ENCODE data around the gene KCNQ1.

The KCNQ1 gene

DNA sequence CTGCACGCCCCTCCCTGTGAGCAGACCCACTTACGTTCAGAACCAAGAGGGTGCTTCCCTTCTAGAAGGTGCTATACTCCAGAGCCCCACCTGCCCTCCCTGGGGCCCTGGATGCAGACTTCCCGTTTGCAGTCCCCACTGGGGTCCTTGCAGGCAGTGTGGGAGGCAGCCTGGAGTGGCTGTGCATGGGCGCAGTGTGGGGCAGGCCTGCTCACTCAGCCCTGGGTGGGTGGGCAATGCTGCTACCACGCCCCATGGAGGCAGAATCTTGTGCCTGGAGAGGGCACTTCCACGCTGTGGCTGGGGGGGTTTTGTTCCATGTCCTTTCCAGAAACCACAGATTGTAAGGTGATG is 138.8 kb downstream of the KCNQ1 start:
- no peaks in the 10 kb centered on the region for H3K4me1 ChIP-seq (ENCODE audit: control insufficient read depth, insufficient read depth, low read length)
- no peaks in the 10 kb centered on the region for H3K36me3 ChIP-seq (ENCODE audit: control insufficient read depth, insufficient read depth, low read length)
- no peaks in the 10 kb centered on the region for H3K27me3 ChIP-seq (ENCODE audit: control insufficient read depth, insufficient read depth, low read length)
- H3K27ac ChIP-seq (ENCODE audit: low read depth, low read length): no peak overlapping the region
- H3K4me3 ChIP-seq (ENCODE audit: low read length): no peak overlapping the region
- H3K9ac ChIP-seq (ENCODE audit: low read length): no peak overlapping the region

DNA sequence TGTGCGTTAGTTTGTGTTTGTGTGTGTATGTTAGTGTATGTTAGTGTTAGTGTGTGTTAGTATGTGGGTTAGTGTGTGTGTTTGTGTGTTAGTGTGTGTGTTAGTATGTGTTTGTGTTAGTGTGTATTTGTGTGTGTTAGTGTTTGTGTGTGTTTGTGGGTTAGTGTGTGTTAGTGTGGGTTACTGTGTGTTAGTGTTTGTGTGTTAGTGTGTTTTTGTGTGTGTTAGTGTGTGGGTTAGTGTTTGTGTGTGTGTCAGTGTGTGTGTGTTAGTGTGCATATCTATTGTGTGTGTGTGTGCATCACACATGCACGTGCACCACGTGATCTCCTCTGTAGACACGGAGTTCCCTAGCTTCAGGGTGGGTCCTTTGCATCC is 139.6 kb downstream of the KCNQ1 start:
- no peaks in the 10 kb centered on the region for H3K4me1 ChIP-seq (ENCODE audit: control insufficient read depth, insufficient read depth, low read length)
- no peaks in the 10 kb centered on the region for H3K27me3 ChIP-seq (ENCODE audit: control insufficient read depth, insufficient read depth, low read length)
- no peak overlapping the region for H3K4me3 ChIP-seq (ENCODE audit: low read length)
- H3K27ac ChIP-seq (ENCODE audit: low read depth, low read length): no peak overlapping the region
- no peak overlapping the region for H3K9ac ChIP-seq (ENCODE audit: low read length)
- H3K36me3 ChIP-seq (ENCODE audit: control insufficient read depth, insufficient read depth, low read length): no peaks in the 10 kb centered on the region

DNA sequence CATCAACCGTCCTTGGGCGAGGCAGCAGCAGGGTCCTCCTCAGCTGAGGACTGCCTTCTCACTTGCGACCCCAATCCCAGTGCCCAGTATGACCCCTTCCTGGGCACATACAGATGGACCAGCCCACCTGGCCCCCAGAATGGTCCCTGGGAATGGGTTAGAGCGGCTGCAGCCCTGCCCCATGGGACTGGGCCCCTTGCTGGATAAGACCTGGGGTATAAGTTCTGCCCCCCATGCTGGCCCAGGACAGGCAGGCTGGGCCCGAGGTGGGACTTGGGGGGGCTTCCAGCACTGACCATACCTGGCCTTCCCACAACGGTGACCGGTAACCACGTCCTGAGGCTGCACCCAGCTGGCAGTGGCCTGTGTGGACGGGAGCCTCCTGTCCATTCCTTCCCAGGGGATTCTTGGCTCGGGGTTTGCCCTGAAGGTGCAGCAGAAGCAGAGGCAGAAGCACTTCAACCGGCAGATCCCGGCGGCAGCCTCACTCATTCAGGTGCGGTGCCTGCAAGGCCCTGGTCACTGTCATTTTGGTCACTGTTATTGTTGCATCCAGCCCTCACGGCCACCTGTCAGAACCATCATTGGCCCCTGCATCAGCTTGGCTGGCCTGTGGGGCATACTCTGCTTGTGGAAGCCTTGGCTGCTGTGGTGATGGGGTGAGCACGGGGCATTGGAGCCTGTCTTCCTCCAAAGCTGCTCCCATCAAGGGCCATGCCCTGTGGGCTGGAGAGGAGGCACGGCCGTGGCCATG is 140.2 kb downstream of the KCNQ1 start:
- Histone ChIP-seq H3K4me1 (ENCODE audit: control insufficient read depth, insufficient read depth, low read length) (no peaks in the 10 kb centered on the region), H3K36me3 (ENCODE audit: control insufficient read depth, insufficient read depth, low read length) (no peaks in the 10 kb centered on the region), H3K27me3 (ENCODE audit: control insufficient read depth, insufficient read depth, low read length) (no peaks in the 10 kb centered on the region), H3K4me3 (ENCODE audit: low read length) (no peak overlapping the region), H3K27ac (ENCODE audit: low read depth, low read length) (no peak overlapping the region), H3K9ac (ENCODE audit: low read length) (no peak overlapping the region)

DNA sequence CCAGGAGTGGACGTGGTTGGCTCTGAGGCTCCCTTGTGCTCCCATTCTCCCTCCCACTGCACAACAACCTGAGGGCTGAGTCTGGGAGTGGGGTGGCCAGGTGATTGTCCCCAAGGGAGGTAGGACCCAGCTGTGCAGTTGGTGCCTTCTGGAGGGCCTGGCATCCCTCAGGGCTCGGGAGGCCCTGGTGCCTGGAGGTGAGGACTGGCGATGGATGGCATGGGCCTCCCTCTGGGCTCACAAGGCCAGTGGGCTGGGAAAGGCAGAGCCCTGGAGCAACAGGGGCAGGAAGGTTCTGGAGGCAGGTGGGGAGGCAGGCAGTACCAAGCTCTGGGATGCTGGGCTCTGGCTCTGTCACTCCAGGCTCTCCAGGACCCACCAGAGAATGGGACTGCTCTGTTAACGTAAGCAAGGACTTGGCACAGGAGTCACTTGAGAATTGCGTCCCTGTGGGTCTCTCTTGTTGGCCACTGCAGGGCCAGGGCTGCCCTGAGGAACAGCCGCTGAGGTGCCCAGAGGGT is 140.8 kb downstream of the KCNQ1 start:
- H3K27me3 ChIP-seq (ENCODE audit: control insufficient read depth, insufficient read depth, low read length): no peaks in the 10 kb centered on the region
- H3K27ac ChIP-seq (ENCODE audit: low read depth, low read length): no peak overlapping the region
- no peaks in the 10 kb centered on the region for H3K36me3 ChIP-seq (ENCODE audit: control insufficient read depth, insufficient read depth, low read length)
- H3K4me1 ChIP-seq (ENCODE audit: control insufficient read depth, insufficient read depth, low read length): no peaks in the 10 kb centered on the region
- no peak overlapping the region for H3K4me3 ChIP-seq (ENCODE audit: low read length)
- no peak overlapping the region for H3K9ac ChIP-seq (ENCODE audit: low read length)

DNA sequence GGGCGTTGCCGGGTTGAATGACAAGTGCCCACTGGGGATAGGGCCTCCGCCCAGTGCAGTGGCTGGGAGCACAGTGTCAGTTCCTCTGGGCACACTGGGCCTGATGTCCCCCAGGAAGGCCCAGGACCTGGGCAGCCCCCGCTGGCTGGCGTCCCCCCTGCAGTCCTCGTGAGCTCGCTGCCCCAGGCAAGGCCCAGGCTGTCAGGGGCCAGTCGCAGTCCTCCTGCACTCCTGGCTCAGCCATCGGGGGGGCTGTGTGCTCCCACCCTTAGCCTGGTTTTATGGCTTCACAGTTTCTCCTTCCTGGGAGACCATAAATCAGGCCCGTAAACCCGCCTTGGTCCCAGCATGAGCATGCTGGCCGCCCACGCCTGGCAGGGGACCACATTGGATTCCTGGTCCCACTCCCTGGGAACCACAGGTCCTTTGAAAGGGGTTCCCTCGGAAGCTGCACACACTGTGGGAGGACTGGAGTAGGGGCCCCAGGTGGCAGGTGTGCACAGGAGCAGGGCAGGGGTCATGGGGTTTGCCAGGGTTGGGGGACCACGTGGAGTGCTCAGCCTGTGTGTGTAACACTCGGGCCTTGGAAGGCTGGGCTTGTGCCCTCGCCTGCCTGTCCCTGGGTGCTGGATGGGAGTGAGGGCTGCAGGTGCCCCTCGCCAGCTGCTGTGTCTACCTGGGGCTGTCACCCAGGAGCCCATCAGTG is 141.4 kb downstream of the KCNQ1 start:
- Histone ChIP-seq H3K27me3 (ENCODE audit: control insufficient read depth, insufficient read depth, low read length) (no peaks in the 10 kb centered on the region), H3K9ac (ENCODE audit: low read length) (no peak overlapping the region), H3K4me1 (ENCODE audit: control insufficient read depth, insufficient read depth, low read length) (no peaks in the 10 kb centered on the region), H3K27ac (ENCODE audit: low read depth, low read length) (no peak overlapping the region), H3K36me3 (ENCODE audit: control insufficient read depth, insufficient read depth, low read length) (no peaks in the 10 kb centered on the region), H3K4me3 (ENCODE audit: low read length) (no peak overlapping the region)

DNA sequence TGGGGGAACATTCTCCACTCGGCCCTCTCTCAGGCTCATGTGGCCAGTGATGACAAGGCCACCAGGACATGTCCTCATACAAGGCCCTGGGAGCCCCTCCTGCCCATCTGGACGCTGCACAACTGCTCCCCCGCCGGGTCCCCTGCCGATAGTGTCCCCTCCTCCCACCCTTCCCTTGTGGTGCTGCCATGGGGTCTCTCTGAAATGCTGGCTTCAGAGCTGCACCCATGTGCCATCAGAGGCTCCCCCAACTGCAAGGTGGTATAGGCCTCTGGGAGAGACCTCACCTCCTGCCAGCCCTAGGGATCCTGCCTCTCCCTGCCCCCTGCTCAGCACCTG is 142.0 kb downstream of the KCNQ1 start:
- Histone ChIP-seq H3K27ac (ENCODE audit: low read depth, low read length) (no peak overlapping the region), H3K36me3 (ENCODE audit: control insufficient read depth, insufficient read depth, low read length) (no peaks in the 10 kb centered on the region), H3K27me3 (ENCODE audit: control insufficient read depth, insufficient read depth, low read length) (no peaks in the 10 kb centered on the region), H3K4me1 (ENCODE audit: control insufficient read depth, insufficient read depth, low read length) (no peaks in the 10 kb centered on the region), H3K9ac (ENCODE audit: low read length) (no peak overlapping the region), H3K4me3 (ENCODE audit: low read length) (no peak overlapping the region)

DNA sequence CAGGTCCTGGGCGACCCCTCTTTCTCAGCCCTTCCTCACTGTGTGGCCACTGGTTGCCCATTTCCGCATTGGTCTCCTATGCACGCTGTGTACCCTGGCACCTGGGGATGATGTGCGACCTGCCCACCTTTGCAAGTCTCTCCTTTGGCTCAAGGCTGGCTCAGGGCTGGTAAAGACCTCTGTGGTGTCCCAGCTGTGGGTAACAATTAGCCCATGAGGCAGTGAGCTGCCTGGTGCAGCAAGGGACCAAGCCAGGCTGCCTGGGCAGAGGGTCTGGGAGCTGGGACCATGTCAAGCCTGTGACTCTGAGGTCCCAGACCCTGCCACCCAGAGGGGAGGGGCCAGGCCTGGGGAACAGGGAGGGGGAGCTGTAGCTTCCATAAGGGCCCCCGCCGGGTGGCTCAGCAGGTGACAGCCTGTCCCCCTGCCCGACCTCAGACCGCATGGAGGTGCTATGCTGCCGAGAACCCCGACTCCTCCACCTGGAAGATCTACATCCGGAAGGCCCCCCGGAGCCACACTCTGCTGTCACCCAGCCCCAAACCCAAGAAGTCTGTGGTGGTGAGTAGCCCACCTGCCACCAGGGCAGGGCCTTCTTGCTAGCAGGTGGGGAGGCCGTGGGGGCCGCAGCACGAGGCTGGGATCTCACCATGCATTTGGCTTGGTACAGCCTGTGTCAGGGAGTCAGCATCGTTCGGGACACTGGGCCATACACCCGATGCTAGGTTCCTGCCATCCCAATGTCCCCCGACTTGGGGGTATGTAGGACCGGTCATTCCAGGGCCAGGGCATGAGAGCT is 142.5 kb downstream of the KCNQ1 start:
- no peaks in the 10 kb centered on the region for H3K4me1 ChIP-seq (ENCODE audit: control insufficient read depth, insufficient read depth, low read length)
- no peak overlapping the region for H3K9ac ChIP-seq (ENCODE audit: low read length)
- H3K27me3 ChIP-seq (ENCODE audit: control insufficient read depth, insufficient read depth, low read length): no peaks in the 10 kb centered on the region
- no peaks in the 10 kb centered on the region for H3K36me3 ChIP-seq (ENCODE audit: control insufficient read depth, insufficient read depth, low read length)
- H3K4me3 ChIP-seq (ENCODE audit: low read length): no peak overlapping the region
- H3K27ac ChIP-seq (ENCODE audit: low read depth, low read length): no peak overlapping the region

DNA sequence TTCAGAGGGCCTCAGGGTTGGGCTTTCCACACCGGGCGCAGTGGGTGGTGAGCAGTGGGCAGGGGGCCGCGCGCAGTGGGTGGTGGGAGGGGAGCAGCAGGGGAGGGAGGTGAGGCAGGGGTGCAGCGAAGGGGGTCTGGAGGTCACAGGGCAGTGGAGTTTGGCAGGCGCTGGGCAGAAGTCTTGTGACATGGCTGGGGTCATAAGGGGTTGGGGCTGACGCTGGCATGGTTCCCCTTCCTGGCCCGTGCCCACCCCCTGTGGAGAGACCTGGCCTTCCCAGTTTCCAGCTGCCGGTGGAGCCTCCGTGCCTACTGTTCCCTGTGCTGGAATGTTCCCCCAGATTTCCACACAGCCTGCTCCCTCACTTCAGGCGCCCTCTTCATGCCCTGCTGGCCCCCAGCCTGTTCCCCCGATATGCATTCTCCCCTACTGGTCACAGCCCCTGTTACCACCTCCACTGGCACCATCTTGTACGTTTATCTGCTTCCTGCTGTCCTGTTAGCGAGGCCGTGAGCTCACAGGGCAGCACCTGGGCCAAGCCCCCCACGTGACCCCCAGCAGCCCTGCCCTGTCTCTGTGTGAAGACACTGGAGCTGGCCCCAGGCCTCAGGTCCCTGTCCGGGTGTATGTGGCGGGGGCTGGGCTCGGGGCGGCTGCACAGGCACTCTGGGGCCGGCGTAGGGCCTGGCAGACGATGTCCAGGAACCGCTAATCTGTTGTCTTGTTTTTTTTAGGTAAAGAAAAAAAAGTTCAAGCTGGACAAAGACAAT is 143.4 kb downstream of the KCNQ1 start:
- no peak overlapping the region for H3K27ac ChIP-seq (ENCODE audit: low read depth, low read length)
- H3K36me3 ChIP-seq (ENCODE audit: control insufficient read depth, insufficient read depth, low read length): no peaks in the 10 kb centered on the region
- H3K4me3 ChIP-seq (ENCODE audit: low read length): no peak overlapping the region
- no peaks in the 10 kb centered on the region for H3K27me3 ChIP-seq (ENCODE audit: control insufficient read depth, insufficient read depth, low read length)
- H3K4me1 ChIP-seq (ENCODE audit: control insufficient read depth, insufficient read depth, low read length): no peaks in the 10 kb centered on the region
- no peak overlapping the region for H3K9ac ChIP-seq (ENCODE audit: low read length)

DNA sequence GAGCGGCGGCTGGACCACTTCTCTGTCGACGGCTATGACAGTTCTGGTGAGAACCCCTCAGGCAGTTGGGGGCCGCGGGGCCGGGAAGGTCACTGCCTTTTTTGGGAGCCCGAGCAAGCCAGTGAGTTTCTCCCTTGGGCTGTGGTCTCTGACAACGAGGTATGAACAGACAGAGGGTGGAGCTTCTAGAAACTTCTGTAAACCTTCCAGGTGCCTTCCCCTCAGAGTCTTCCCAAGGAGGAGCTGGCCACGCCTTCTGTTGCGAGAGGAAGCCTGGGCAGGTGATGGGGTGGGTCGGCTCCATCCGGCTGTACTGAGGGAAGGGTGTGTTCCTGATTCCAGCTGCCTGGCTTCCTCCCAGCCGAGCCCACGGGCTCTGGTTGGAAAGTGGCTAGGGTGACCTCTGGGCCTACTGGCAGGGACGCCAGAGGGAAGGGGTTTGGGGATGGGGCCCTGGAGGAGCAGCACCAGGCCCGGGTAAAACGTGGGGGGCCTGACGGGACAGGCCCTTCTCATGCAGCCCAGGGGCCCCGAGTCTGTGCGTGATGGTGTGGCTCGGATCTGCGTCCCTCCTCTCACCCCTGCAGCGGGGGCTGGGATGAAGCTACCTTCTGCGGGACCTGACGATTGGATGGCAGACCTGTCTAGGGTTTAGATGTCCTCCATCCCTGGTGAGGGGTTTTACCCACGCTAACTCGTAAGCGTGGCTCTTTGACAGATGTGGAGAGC is 144.2 kb downstream of the KCNQ1 start:
- Histone ChIP-seq H3K9ac (ENCODE audit: low read length) (no peak overlapping the region), H3K27me3 (ENCODE audit: control insufficient read depth, insufficient read depth, low read length) (no peaks in the 10 kb centered on the region), H3K4me3 (ENCODE audit: low read length) (no peak overlapping the region), H3K27ac (ENCODE audit: low read depth, low read length) (no peak overlapping the region), H3K36me3 (ENCODE audit: control insufficient read depth, insufficient read depth, low read length) (no peaks in the 10 kb centered on the region), H3K4me1 (ENCODE audit: control insufficient read depth, insufficient read depth, low read length) (no peaks in the 10 kb centered on the region)

DNA sequence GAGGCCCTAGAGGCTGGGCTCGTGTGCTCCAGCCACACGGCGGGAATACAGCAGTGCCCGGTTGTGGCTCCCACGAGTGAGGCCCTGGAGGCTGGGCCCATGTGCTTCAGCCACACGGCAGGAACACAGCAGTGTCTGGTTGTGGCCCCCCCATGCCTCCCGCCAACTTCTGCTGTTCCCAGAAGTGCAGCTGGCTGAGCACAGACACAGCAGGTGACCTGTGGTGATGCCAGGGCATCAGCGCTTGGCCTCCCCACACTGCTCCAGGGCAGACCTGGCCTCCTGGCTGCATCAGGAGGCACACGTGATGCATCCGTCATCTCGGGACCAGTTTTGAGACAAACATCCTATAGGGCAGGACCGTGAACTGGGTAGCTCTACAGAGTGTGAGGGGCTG is 144.7 kb downstream of the KCNQ1 start:
- Histone ChIP-seq H3K27me3 (ENCODE audit: control insufficient read depth, insufficient read depth, low read length) (no peaks in the 10 kb centered on the region), H3K9ac (ENCODE audit: low read length) (no peak overlapping the region), H3K4me3 (ENCODE audit: low read length) (no peak overlapping the region), H3K36me3 (ENCODE audit: control insufficient read depth, insufficient read depth, low read length) (no peaks in the 10 kb centered on the region), H3K4me1 (ENCODE audit: control insufficient read depth, insufficient read depth, low read length) (no peaks in the 10 kb centered on the region), H3K27ac (ENCODE audit: low read depth, low read length) (no peak overlapping the region)

DNA sequence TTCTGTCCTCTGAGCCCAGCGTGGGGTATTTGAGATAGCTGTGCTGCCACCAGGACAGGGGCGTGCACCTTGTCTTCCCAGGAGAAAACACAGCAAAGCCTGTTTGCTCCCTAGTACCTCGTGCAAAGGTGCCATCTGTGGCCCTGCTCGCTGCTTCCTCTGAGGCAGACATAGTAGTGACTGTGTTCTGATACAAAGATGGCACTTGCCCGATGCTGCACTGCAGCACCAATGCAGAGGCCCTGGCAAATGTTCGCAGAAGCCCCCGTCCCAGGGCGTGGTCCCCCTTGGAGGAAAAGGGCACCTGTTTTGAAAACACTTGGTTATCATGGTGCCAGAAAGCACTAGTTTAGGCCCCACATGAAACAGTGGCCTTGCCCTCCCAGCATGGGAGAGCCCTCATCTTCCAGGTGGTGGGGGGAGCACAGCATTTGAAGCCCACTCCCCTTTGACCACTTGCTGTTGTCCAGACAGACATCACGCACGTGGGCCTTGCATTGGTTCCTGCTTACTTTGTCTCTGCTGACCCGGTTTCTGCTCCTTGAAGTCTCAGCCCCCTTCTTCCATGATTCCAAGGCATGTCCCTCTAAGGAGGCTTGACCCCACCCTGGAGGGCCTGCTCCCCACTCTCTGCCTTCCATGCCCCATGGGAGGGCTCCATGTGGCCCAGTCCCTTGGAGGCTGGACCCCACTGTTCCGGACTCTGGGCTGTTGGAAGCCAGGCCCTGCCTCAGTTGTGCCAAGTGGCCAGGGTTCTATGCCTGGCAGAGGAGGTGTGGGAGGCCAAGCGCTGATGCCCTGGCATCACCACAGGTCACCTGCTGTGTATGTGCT is 145.5 kb downstream of the KCNQ1 start:
- no peaks in the 10 kb centered on the region for H3K27me3 ChIP-seq (ENCODE audit: control insufficient read depth, insufficient read depth, low read length)
- no peaks in the 10 kb centered on the region for H3K36me3 ChIP-seq (ENCODE audit: control insufficient read depth, insufficient read depth, low read length)
- no peak overlapping the region for H3K9ac ChIP-seq (ENCODE audit: low read length)
- H3K4me1 ChIP-seq (ENCODE audit: control insufficient read depth, insufficient read depth, low read length): no peaks in the 10 kb centered on the region
- no peak overlapping the region for H3K27ac ChIP-seq (ENCODE audit: low read depth, low read length)
- no peak overlapping the region for H3K4me3 ChIP-seq (ENCODE audit: low read length)
